GM19238 (cell line): ENCODE results near the gene SLC5A1.
"Not testable (repeated sequence)": the region's sequence is repeated elsewhere in the genome, so short reads cannot be mapped to it uniquely, and the experiment has no call there.

ENCODE experiments used
- DNase-seq: peaks from one replicate; pipeline ENCODE4 v3.0.0; 2011; ENCODE audit warnings: low spot score; ENCODE audit not compliant: insufficient read length

SLC5A1 gene

DNA sequence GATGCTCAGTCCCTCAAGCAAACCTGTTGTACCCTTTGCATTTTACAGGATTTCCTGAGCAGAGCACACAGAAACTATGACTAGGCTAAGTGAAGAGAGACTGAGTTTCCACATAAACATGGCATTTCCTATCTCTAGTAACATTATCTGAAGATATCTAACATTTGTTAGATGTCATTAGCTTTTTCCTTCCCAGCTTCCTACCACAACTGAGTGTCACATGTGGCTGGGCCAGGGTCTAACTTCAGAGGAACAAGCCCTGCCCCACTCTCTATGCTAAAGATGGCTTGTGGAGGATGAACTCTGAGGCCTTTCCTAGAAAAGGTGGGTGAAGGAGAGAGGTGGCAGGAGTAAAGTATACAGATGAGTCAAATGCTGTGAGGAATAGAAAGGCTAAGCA is 99.5 kb downstream of the SLC5A1 start:
- DNase-seq, result no peak

GRCh38 chr22:32144496-32145274 is 101.6 kb downstream of the SLC5A1 start:
- no peak for DNase-seq

GRCh38 chr22:32147128-32147527 is 104.1 kb downstream of the SLC5A1 start:
- not testable (repeated sequence) for DNase-seq

DNA sequence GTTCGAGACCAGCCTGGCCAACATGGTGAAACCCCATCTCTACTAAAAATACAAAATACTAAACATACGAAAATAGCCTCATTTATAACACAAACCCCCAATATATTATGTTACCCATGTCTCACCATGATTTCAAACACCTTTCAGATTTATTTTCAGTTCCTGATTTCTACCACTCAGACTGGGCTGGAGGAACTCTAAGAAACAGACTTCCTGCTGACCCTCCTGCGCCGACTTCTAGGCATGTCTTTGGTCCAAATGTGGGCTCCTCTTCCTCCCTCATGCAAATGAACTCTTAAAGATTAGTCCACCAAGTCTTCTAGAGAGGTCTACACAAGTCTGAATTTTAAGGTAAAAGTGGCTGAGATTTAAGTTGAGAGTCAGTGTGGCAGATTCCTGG is 105.3 kb downstream of the SLC5A1 start:
- not testable (repeated sequence) for DNase-seq

DNA sequence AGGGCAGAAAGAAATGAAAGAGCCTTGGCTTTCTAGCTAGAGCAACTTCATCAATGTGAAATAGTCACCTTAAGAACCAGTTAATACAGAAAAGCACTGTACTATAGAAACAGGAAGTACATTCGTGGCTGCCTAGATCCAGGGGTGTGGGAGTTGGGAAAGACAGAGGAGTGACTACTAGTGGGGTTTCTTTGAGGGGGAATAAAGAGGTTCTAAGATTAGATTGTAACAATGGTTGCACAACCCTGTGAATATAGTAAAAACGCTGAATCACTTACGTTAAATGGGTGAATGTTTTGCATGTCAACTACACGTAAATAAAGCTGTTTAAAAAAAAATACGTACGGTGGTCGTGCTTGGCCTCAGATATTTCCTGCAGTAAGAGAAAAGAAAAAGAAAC is 107.6 kb downstream of the SLC5A1 start:
- not testable (repeated sequence) for DNase-seq

- not testable (repeated sequence) for DNase-seq
Measured at GRCh38 chr22:32151641-32152040, 108.6 kb downstream of the SLC5A1 start.

- not testable (repeated sequence) for DNase-seq
Measured at GRCh38 chr22:32154727-32155126, 111.7 kb downstream of the SLC5A1 start.

DNA sequence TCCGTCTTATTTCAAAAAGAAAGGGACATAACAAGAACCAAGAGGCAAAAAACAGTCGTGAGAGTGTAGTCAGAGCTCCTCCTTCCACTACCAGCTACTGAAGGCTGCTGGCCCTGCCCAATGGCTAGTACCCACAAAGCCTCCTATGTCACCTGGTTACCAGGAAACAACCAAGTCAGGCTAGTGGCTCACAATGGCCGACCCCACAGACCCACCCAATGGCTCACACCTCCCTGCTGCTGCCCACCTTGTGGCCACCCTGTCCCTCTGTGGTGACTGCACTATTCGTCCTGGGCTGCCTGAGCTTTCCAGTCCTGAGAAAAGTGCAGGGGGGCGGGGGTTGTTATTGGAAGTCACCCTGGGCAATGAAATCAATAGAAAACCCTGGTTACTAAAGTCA is 114.6 kb downstream of the SLC5A1 start:
- DNase-seq, result not testable (repeated sequence)

- DNase-seq, result no peak
Measured at GRCh38 chr22:32158712-32159533, 115.9 kb downstream of the SLC5A1 start, which contains the start of gene C22orf42. C22orf42 (minus strand) TSS chr22:32159303; CDS start chr22:32159215, 88 bp downstream.

GRCh38 chr22:32160411-32160810 is 117.3 kb downstream of the SLC5A1 start:
- not testable (repeated sequence) for DNase-seq
